Activated CD8-positive, alpha-beta memory T cell treated with anti-CD3 and anti-CD28 coated beads, Interleukin-2, amount 50 U/mL, for 1 hour (primary cell): ENCODE data around the gene OR14K1.
"Not testable (repeated sequence)": the region's sequence is repeated elsewhere in the genome, so short reads cannot be mapped to it uniquely, and the experiment has no call there.

Experiments
- DNase-seq: peaks from one replicate; pipeline ENCODE4 v3.0.0-alpha.2; 2020; ENCODE audit errors: extremely low read depth

Gene OR14K1

GRCh38 chr1:247738315-247738714 is at the start of gene OR14K1:
OR14K1 (plus strand) TSS chr1:247738615; CDS start chr1:247738615, 0 bp downstream.
- DNase-seq, result no peak

- no peak for DNase-seq
Measured at GRCh38 chr1:247701338-247701737, 37.1 kb upstream of the OR14K1 start.

GRCh38 chr1:247710681-247711080 is 27.7 kb upstream of the OR14K1 start:
- DNase-seq, result not testable (repeated sequence)

GRCh38 chr1:247713753-247714152 is 24.7 kb upstream of the OR14K1 start:
- no peak for DNase-seq

GRCh38 chr1:247716546-247716945 is 21.9 kb upstream of the OR14K1 start, which contains the start of gene OR6F1:
OR6F1 (minus strand) TSS chr1:247716646; CDS start chr1:247712755, 3,891 bp downstream.
- DNase-seq, result no peak

- DNase-seq, result no peak
Measured at GRCh38 chr1:247721222-247721621, 17.2 kb upstream of the OR14K1 start.

- DNase-seq, result no peak
Measured at GRCh38 chr1:247740721-247741120, 2.3 kb downstream of the OR14K1 start.

- no peak for DNase-seq
Measured at GRCh38 chr1:247741756-247742155, 3.3 kb downstream of the OR14K1 start.

GRCh38 chr1:247742215-247742760 is 3.9 kb downstream of the OR14K1 start:
- DNase-seq, result not testable (repeated sequence)

- no peak for DNase-seq
Measured at GRCh38 chr1:247746391-247746935, 8.0 kb downstream of the OR14K1 start.

- DNase-seq, result no peak
Measured at GRCh38 chr1:247747616-247748015, 9.2 kb downstream of the OR14K1 start.

- no peak for DNase-seq
Measured at GRCh38 chr1:247748041-247748440, 9.6 kb downstream of the OR14K1 start, which contains the start of gene OR14A2. OR14A2 (minus strand) TSS chr1:247748141.

GRCh38 chr1:247749870-247750269 is 11.5 kb downstream of the OR14K1 start:
- no peak for DNase-seq

GRCh38 chr1:247754311-247754710 is 15.9 kb downstream of the OR14K1 start:
- not testable (repeated sequence) for DNase-seq

GRCh38 chr1:247760456-247760855 is 22.0 kb downstream of the OR14K1 start, which contains the start of gene OR1C1:
OR1C1 (minus strand) TSS chr1:247760556; CDS start chr1:247758406, 2,150 bp downstream.
- no peak for DNase-seq

- DNase-seq, result no peak
Measured at GRCh38 chr1:247769603-247770002, 31.2 kb downstream of the OR14K1 start.
